H9 (cell line): ENCODE data around the gene MINAR2. TPM values are rescaled to one million over a fixed set of nuclear protein-coding genes. Genes with fewer than 3 reads are reported as not detected.

Source experiments
- DNase-seq: peaks from one replicate; pipeline ENCODE4 v3.0.0-alpha.2; 2017
- H2AFZ ChIP-seq: one replicate; pipeline ENCODE4 v1.6.1; 2013; ENCODE audit warnings: mild to moderate bottlenecking, low read length, control low read depth, moderate library complexity
- H2AK5ac ChIP-seq: 2 replicates; pipeline ENCODE4 v1.6.1; 2013; ENCODE audit warnings: low read length, control low read depth, mixed read lengths; ENCODE audit not compliant: insufficient read length
- H2BK120ac ChIP-seq: one replicate; pipeline ENCODE4 v1.6.1; 2013; ENCODE audit warnings: low read depth, mild to moderate bottlenecking, low read length, control low read depth, inconsistent platforms; ENCODE audit not compliant: poor library complexity, severe bottlenecking
- H2BK12ac ChIP-seq: 2 replicates; pipeline ENCODE4 v1.6.1; 2013; ENCODE audit warnings: low read length, control low read depth, mixed read lengths, low read depth; ENCODE audit not compliant: insufficient read length
- H2BK15ac ChIP-seq: 2 replicates; pipeline ENCODE4 v1.6.1; 2013; ENCODE audit warnings: low read depth, low read length, control low read depth
- H2BK20ac ChIP-seq: one replicate; pipeline ENCODE4 v1.6.1; 2013; ENCODE audit warnings: low read depth, mild to moderate bottlenecking, low read length, control low read depth, inconsistent platforms; ENCODE audit not compliant: poor library complexity, severe bottlenecking
- H2BK5ac ChIP-seq: 2 replicates; pipeline ENCODE4 v1.6.1; 2013; ENCODE audit warnings: low read length, control low read depth, mixed read lengths; ENCODE audit not compliant: insufficient read length
- H3K14ac ChIP-seq: 2 replicates; pipeline ENCODE4 v1.6.1; 2013; ENCODE audit warnings: low read length, control low read depth; ENCODE audit not compliant: insufficient read depth
- H3K18ac ChIP-seq: 2 replicates; pipeline ENCODE4 v1.6.1; 2013; ENCODE audit warnings: low read depth, mild to moderate bottlenecking, mixed read lengths, low read length, control low read depth; ENCODE audit not compliant: insufficient read length
- H3K23ac ChIP-seq: 2 replicates; pipeline ENCODE4 v1.6.1; 2013; ENCODE audit warnings: low read length, control low read depth, mixed read lengths, low read depth; ENCODE audit not compliant: insufficient read length
- H3K23me2 ChIP-seq: 2 replicates; pipeline ENCODE4 v1.6.1; 2013; ENCODE audit warnings: low read depth, mild to moderate bottlenecking, mixed read lengths, low read length, control low read depth; ENCODE audit not compliant: insufficient read length, poor library complexity, severe bottlenecking
- H3K27ac ChIP-seq: 2 replicates; pipeline ENCODE4 v1.5.1; 2013; ENCODE audit warnings: low read length, control low read depth, mixed read lengths, low read depth; ENCODE audit not compliant: insufficient read length
- H3K27me3 ChIP-seq: 2 replicates; pipeline ENCODE4 v1.6.1; 2013; ENCODE audit warnings: low read length, control low read depth, inconsistent platforms; ENCODE audit not compliant: insufficient read depth
- H3K4ac ChIP-seq: 2 replicates; pipeline ENCODE4 v1.6.1; 2013; ENCODE audit warnings: low read depth, mild to moderate bottlenecking, control low read depth, inconsistent platforms, low read length, moderate library complexity
- H3K4me1 ChIP-seq: 2 replicates; pipeline ENCODE4 v1.6.1; 2013; ENCODE audit warnings: low read length, control low read depth, inconsistent platforms; ENCODE audit not compliant: insufficient read depth
- H3K4me2 ChIP-seq: 2 replicates; pipeline ENCODE4 v1.6.1; 2013; ENCODE audit warnings: low read length, control low read depth, mixed read lengths; ENCODE audit not compliant: insufficient read length, insufficient read depth
- H3K56ac ChIP-seq: 2 replicates; pipeline ENCODE4 v1.6.1; 2013; ENCODE audit warnings: low read depth, mild to moderate bottlenecking, mixed read lengths, low read length, control low read depth; ENCODE audit not compliant: insufficient read length
- H3K79me1 ChIP-seq: 2 replicates; pipeline ENCODE4 v1.6.1; 2013; ENCODE audit warnings: low read depth, mild to moderate bottlenecking, moderate library complexity, low read length, control low read depth, inconsistent platforms; ENCODE audit not compliant: insufficient read depth, poor library complexity, severe bottlenecking
- H3K79me2 ChIP-seq: 2 replicates; pipeline ENCODE4 v1.6.1; 2013; ENCODE audit warnings: low read length, control low read depth, inconsistent platforms; ENCODE audit not compliant: insufficient read depth
- H3K9ac ChIP-seq: 2 replicates; pipeline ENCODE4 v1.6.1; 2013; ENCODE audit warnings: low read length, control low read depth, mixed read lengths; ENCODE audit not compliant: insufficient read length; ENCODE audit errors: extremely low read depth
- H3K9me3 ChIP-seq: one replicate; pipeline ENCODE4 v1.6.1; 2013; ENCODE audit warnings: low read depth, low read length, inconsistent platforms; ENCODE audit not compliant: control insufficient read depth
- H3T11ph ChIP-seq: one replicate; pipeline ENCODE4 v1.6.1; 2013; ENCODE audit warnings: mild to moderate bottlenecking, low read length, control low read depth, inconsistent platforms
- H4K20me1 ChIP-seq: one replicate; pipeline ENCODE4 v1.6.1; 2013; ENCODE audit not compliant: control insufficient read depth, insufficient read length, insufficient read depth
- H4K5ac ChIP-seq: 2 replicates; pipeline ENCODE4 v1.6.1; 2013; ENCODE audit warnings: low read depth, mild to moderate bottlenecking, mixed read lengths, low read length, control low read depth; ENCODE audit not compliant: insufficient read length
- H4K8ac ChIP-seq: replicated peaks from 2 replicates; pipeline ENCODE4 v1.6.1; 2013; ENCODE audit warnings: low read length, control low read depth, mixed read lengths, low read depth; ENCODE audit not compliant: insufficient read length
- H4K91ac ChIP-seq: 2 replicates; pipeline ENCODE4 v1.6.1; 2013; ENCODE audit warnings: low read depth, mild to moderate bottlenecking, moderate library complexity, mixed read lengths, low read length, control low read depth; ENCODE audit not compliant: insufficient read length
- H3K27ac Mint-ChIP-seq, 3 experiments: 2 replicates in 2 of 3; 3 replicates in 1 of 3; pipeline ENCODE4 v1.8.0; 2020 to 2021; ENCODE audit warnings: mixed read lengths in 3 of 3, mild to moderate bottlenecking in 1 of 3, moderate library complexity in 1 of 3
- H3K27me3 Mint-ChIP-seq: 2 replicates; pipeline ENCODE4 v1.8.0; 2021; ENCODE audit warnings: low read depth, mild to moderate bottlenecking, moderate library complexity, mixed read lengths
- H3K36me3 Mint-ChIP-seq, 3 experiments: 2 replicates in 2 of 3; 3 replicates in 1 of 3; pipeline ENCODE4 v1.8.0; 2020 to 2021; ENCODE audit warnings: low read depth in 3 of 3, mixed read lengths in 3 of 3; ENCODE audit not compliant: insufficient read depth in 1 of 3
- H3K4me1 Mint-ChIP-seq, 2 experiments: 2 replicates each; pipeline ENCODE4 v1.8.0; 2020; ENCODE audit warnings: mixed read lengths in 2 of 2
- H3K4me3 Mint-ChIP-seq, 2 experiments: 2 replicates in 1 of 2; 3 replicates in 1 of 2; pipeline ENCODE4 v1.8.0; 2020 to 2021; ENCODE audit warnings: mild to moderate bottlenecking in 2 of 2, mixed read lengths in 2 of 2, moderate library complexity in 1 of 2
- H3K9me3 Mint-ChIP-seq, 2 experiments: 2 replicates in 1 of 2; 3 replicates in 1 of 2; pipeline ENCODE4 v1.8.0; 2020; ENCODE audit warnings: mild to moderate bottlenecking in 2 of 2, mixed read lengths in 2 of 2, moderate library complexity in 1 of 2
- WGBS: extraction: QIAGEN DNeasy Blood & Tissue Kit; methylation state at CpG from one replicate; pipeline ENCODE4 v1.1.7; 2013; ENCODE audit warnings: missing lambda C conversion rate, low lambda C conversion rate, mixed read lengths; ENCODE audit not compliant: insufficient read length; ENCODE audit errors: extremely low coverage; 5-methylcytosine and 5-hydroxymethylcytosine counted together
- total RNA-seq: library from RNA; stranded (reverse); gene quantifications from 2 replicates; pipeline ENCODE4 v1.2.1, GENCODE V29; 2021
- TF ChIP-seq, protein P1 (sequence below): fragments of 200-600 bp; sonication (generic); conservative IDR thresholded peaks from 3 replicates; pipeline ENCODE4 v1.8.0; 2021; ENCODE audit warnings: antibody characterized with exemption, mild to moderate bottlenecking

The MINAR2 gene
- total RNA-seq, 1 experiment from 2014 or later, result 0.09 TPM

GRCh38 chr5:129724222-129724621 lies 23.7 kb upstream of the MINAR2 start:
- H3K18ac ChIP-seq, result no peak overlapping the region
- Mint-ChIP-seq H3K27ac (peak overlapping the region; percentile 74 to 99 (median 97)), H3K36me3 (peaks cover 9 to 21% (median 11%) of the 10 kb centered on the region in 3 experiments; a peak in 6 of 7 replicates), H3K9me3 (peaks cover 0 to 2% of the 10 kb centered on the region in 2 experiments; a peak in 2 of 5 replicates), H3K4me1 (peaks cover 54% of the 10 kb centered on the region in 2 experiments), H3K27me3 (no peaks in the 10 kb centered on the region), H3K4me3 (peak overlapping the region; percentile 16 to 59)
- no peak for DNase-seq
- H3K23me2 ChIP-seq, result no peaks in the 10 kb centered on the region
- peaks cover 6% of the 10 kb centered on the region; the same call in 1 of the 2 replicates for H3K4me1 ChIP-seq
- H3T11ph ChIP-seq, result no peak overlapping the region
- H2BK5ac ChIP-seq, result no peak overlapping the region
- no peak overlapping the region for H3K23ac ChIP-seq
- H3K56ac ChIP-seq, result no peak overlapping the region
- WGBS, result no CpG with 5 or more reads among the region's 2 CpGs
- H3K27ac ChIP-seq, result peak overlapping the region; percentile 88
- H3K4ac ChIP-seq, result no peak overlapping the region
- no peaks in the 10 kb centered on the region for H3K79me2 ChIP-seq
- H2AK5ac ChIP-seq, result no peak overlapping the region
- H4K5ac ChIP-seq, result no peak overlapping the region
- TF ChIP-seq, protein P1, sequence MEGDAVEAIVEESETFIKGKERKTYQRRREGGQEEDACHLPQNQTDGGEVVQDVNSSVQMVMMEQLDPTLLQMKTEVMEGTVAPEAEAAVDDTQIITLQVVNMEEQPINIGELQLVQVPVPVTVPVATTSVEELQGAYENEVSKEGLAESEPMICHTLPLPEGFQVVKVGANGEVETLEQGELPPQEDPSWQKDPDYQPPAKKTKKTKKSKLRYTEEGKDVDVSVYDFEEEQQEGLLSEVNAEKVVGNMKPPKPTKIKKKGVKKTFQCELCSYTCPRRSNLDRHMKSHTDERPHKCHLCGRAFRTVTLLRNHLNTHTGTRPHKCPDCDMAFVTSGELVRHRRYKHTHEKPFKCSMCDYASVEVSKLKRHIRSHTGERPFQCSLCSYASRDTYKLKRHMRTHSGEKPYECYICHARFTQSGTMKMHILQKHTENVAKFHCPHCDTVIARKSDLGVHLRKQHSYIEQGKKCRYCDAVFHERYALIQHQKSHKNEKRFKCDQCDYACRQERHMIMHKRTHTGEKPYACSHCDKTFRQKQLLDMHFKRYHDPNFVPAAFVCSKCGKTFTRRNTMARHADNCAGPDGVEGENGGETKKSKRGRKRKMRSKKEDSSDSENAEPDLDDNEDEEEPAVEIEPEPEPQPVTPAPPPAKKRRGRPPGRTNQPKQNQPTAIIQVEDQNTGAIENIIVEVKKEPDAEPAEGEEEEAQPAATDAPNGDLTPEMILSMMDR, result no peak
- H4K20me1 ChIP-seq, result no peaks in the 10 kb centered on the region
- H3K27me3 ChIP-seq, result no peaks in the 10 kb centered on the region
- no peaks in the 10 kb centered on the region for H3K79me1 ChIP-seq
- no peak overlapping the region for H2AFZ ChIP-seq
- no peaks in the 10 kb centered on the region for H3K9me3 ChIP-seq
- H2BK120ac ChIP-seq, result no peak overlapping the region
- no peak overlapping the region for H4K8ac ChIP-seq
- H2BK15ac ChIP-seq, result no peak overlapping the region
- no peak overlapping the region for H4K91ac ChIP-seq
- no peak overlapping the region for H2BK20ac ChIP-seq
- peak overlapping the region; percentile 33 for H3K4me2 ChIP-seq
- H3K9ac ChIP-seq, result no peak overlapping the region
- no peak overlapping the region for H2BK12ac ChIP-seq
- no peak overlapping the region for H3K14ac ChIP-seq
